Stomach (tissue), 9 donors: Measurements from ENCODE around the gene PADI6. TPM values are rescaled to one million over a fixed set of nuclear protein-coding genes. Genes with fewer than 3 reads are reported as not detected.

Experiments used
- DNase-seq, 2 donors: peaks; one replicate each; pipeline versions ENCODE4 v3.0.0 to v3.0.0-alpha.2; 2013 to 2019
- H3K27ac ChIP-seq, 5 donors: fragments of 200-600 bp in 4 of 5; sonication (generic) in 4 of 5; one replicate each; pipeline ENCODE4 v1.5.1; 2013 to 2019; ENCODE audit warnings: mild to moderate bottlenecking in 1 of 5, moderate library complexity in 1 of 5
- H3K27me3 ChIP-seq, 3 donors: fragments of 200-600 bp; sonication (generic); one replicate each; pipeline ENCODE4 v1.5.1; 2017 to 2019; ENCODE audit warnings: mixed run types in 1 of 3
- H3K36me3 ChIP-seq, 4 donors: fragments of 200-600 bp; sonication (generic); 1 replicate in 3 of 4; 2 replicates in 1 of 4; pipeline ENCODE4 v1.5.1; 2016 to 2019
- H3K4me1 ChIP-seq, 4 donors: fragments of 200-600 bp; sonication (generic); one replicate each; pipeline ENCODE4 v1.5.1; 2016 to 2019
- H3K4me3 ChIP-seq, 4 donors: fragments of 200-600 bp; sonication (generic) in 3 of 4; one replicate each; pipeline ENCODE4 v1.5.1; 2016 to 2019; ENCODE audit warnings: mild to moderate bottlenecking in 1 of 4
- H3K9me3 ChIP-seq, 4 donors: fragments of 200-600 bp; sonication (generic); one replicate each; pipeline ENCODE4 v1.5.1; 2016 to 2019
- EP300 ChIP-seq: sonication (generic); formaldehyde crosslinking; IDR thresholded peaks from one replicate; pipeline ENCODE4 v1.6.1; 2017; ENCODE audit warnings: antibody characterized with exemption
- POLR2A ChIP-seq, 4 donors: fragments of 450-650 bp; IDR thresholded peaks; one replicate each; pipeline ENCODE4 v1.6.1; 2016; ENCODE audit warnings: antibody characterized with exemption in 4 of 4, control low read depth in 2 of 4, mild to moderate bottlenecking in 1 of 4, moderate library complexity in 1 of 4
- POLR2AphosphoS5 ChIP-seq, 3 donors: sonication (generic); formaldehyde crosslinking; IDR thresholded peaks; one replicate each; pipeline ENCODE4 v1.6.1; 2016; ENCODE audit warnings: antibody characterized with exemption in 3 of 3
- WGBS, 5 donors: extraction: QIAGEN DNeasy Blood & Tissue Kit in 3 of 5; methylation state at CpG; one replicate each; pipeline versions ENCODE4 v1.1.5 to v1.1.7; 2013 to 2018; 5-methylcytosine and 5-hydroxymethylcytosine counted together
- intact Hi-C: fragments of 100-400 bp; cut with DNase I; formaldehyde crosslinking; loops from one replicate; pipeline ENCODE4 v1.15.1; 2023; ENCODE audit warnings: low total_unique reads
- polyA plus RNA-seq, 3 donors: library from polyadenylated mRNA; stranded (reverse); fragments of 200-250 nt; gene quantifications; one replicate each; pipeline ENCODE4 v1.2.3, GENCODE V29; 2013
- total RNA-seq, 5 donors: library from RNA; depleted of rRNA; stranded (reverse); fragments of >200 nt; gene quantifications; one replicate each; pipeline versions ENCODE4 v1.1.0 to v1.2.3, GENCODE V29; 2014 to 2016
- TF ChIP-seq, protein P1 (sequence below), 7 experiments: fragments of 450-650 bp in 4 of 7; fragments of 200-600 bp in 3 of 7; sonication (generic) in 3 of 7; IDR thresholded peaks; one replicate each; pipeline ENCODE4 v1.5.1; 2016 to 2019; ENCODE audit warnings: antibody characterized with exemption in 7 of 7, control low read depth in 2 of 7, mild to moderate bottlenecking in 1 of 7
- donor health status: healthy with polysubstance abuse.
- donor health status: Bipolar disorder and iron deficiency.
- donor health status: healthy.

The PADI6 gene
- total and polyA plus RNA-seq, 8 donors, result not detected

DNA sequence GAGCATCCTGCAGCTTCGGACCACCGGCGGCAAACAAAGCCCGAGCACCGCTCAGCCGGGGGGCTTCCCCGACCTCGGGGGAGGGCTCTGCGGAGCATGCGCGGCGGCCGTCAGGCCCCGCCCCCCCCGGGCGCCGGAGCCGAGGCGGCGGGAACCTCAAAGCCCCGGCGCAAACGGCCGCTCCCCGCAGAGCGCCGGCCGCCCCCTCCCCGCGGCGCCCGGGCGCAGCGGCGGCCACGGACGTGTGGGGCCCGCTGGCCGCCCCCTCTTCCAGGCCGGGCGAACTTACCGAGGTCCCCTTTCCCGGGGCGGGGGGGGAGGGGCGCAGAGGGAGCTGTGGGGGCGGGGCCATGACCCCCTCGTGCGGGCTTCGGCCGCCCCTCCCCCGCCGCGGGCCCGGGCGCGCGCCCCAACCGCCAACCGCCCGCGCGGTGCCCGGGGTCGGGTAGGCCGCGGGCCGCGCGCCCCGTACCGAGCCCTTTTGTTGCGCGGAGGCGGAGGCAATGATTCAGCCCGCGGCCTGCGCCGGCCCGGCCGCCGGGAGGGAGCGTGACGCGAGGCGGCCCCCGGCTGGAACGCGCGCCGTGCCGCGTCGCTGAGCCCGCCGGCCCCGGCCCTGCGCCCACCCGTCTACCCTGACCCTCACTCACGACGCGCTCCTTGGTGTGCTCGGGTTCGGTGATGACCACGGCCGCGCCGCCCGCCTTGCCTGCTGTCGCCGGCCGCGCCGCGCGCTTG, 65.8 kb downstream of the PADI6 start:
- Histone ChIP-seq H3K9me3 (no peaks in the 10 kb centered on the region), H3K36me3 (peaks cover 0 to 30% (median 21%) of the 10 kb centered on the region in 4 donors), H3K4me1 (peaks cover 12 to 65% (median 37%) of the 10 kb centered on the region in 4 donors), H3K4me3 (peak overlapping the region; percentile 74 to 86 (median 80)), H3K27me3 (no peaks in the 10 kb centered on the region), H3K27ac (peak overlapping the region; percentile 83 to 98 (median 90))
- no peak for TF ChIP-seq POLR2AphosphoS5 (IDR thresholded peaks at IDR 0.05)
- TF ChIP-seq EP300, result no peak
- no peak for TF ChIP-seq POLR2A (IDR thresholded peaks at IDR 0.05)
- TF ChIP-seq, protein P1, sequence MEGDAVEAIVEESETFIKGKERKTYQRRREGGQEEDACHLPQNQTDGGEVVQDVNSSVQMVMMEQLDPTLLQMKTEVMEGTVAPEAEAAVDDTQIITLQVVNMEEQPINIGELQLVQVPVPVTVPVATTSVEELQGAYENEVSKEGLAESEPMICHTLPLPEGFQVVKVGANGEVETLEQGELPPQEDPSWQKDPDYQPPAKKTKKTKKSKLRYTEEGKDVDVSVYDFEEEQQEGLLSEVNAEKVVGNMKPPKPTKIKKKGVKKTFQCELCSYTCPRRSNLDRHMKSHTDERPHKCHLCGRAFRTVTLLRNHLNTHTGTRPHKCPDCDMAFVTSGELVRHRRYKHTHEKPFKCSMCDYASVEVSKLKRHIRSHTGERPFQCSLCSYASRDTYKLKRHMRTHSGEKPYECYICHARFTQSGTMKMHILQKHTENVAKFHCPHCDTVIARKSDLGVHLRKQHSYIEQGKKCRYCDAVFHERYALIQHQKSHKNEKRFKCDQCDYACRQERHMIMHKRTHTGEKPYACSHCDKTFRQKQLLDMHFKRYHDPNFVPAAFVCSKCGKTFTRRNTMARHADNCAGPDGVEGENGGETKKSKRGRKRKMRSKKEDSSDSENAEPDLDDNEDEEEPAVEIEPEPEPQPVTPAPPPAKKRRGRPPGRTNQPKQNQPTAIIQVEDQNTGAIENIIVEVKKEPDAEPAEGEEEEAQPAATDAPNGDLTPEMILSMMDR (IDR thresholded peaks at IDR 0.05), result no peak
- WGBS, 5 donors, result 0 to 4% (median 1%) methylated on average over 18 to 115 of the region's 115 CpGs
- DNase-seq, result peak; percentile 44 to 82
- intact Hi-C loops, result no loop called here

DNA sequence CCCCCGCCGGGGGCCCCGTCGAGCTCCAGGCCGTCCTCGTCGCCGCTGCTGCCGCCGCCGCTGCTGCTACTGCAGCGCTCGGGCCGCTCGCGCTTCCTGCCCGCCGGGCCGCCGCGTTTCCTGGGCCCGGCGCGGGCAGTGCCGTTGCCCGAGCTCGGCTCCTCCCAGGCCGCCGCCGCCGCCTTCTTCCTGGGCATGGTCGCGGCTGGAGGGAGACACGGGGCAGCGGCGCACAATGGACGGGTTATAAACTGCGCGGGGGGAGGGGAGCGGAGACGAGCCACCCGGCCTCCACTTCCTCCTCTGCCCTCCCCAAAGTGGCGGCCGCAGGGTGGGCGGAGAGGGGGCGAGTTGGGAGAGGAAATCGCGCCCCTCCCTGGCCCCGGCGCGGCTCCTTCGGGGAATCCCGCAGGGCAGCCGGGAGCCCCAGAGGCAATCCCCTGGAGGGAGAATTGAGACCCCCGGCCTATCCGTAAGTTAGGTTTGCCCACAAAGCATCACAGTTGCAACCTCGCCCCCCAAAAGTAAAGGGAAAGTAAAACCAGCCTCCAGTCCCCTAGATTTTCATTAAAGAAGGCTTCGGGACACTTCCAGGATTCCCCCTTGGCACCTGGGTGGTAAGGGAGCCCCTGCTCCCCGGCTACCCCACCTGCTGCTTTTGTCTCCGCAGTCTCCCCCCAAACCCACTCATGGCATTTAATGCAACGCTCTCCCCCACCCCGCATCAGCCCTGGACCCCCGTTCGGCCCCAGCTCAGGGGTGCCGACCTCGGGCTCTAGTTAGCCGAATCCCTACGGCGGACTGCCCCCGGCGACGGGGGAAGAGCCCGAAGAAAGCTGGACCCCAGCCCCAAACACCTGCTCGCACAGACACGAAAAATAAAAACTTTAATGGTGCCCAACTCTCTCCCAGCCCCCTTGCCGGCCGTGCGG, 66.6 kb downstream of the PADI6 start:
- Histone ChIP-seq H3K27ac (peak overlapping the region; percentile 83 to 98 (median 90)), H3K27me3 (no peaks in the 10 kb centered on the region), H3K36me3 (peaks cover 0 to 21% (median 13%) of the 10 kb centered on the region in 4 donors), H3K4me1 (peaks cover 12 to 56% (median 37%) of the 10 kb centered on the region in 4 donors), H3K4me3 (peak overlapping the region; percentile 74 to 86 (median 80)), H3K9me3 (no peaks in the 10 kb centered on the region)
- WGBS, 5 donors, result 0 to 2% (median 0%) methylated on average over 26 to 78 of the region's 78 CpGs
- intact Hi-C loops, result no loop called here
- peak; percentile 69 to 86 for DNase-seq
- no peak for TF ChIP-seq EP300
- TF ChIP-seq POLR2AphosphoS5 (IDR thresholded peaks at IDR 0.05), result peak in 1 of 3 donors; percentile 37

DNA sequence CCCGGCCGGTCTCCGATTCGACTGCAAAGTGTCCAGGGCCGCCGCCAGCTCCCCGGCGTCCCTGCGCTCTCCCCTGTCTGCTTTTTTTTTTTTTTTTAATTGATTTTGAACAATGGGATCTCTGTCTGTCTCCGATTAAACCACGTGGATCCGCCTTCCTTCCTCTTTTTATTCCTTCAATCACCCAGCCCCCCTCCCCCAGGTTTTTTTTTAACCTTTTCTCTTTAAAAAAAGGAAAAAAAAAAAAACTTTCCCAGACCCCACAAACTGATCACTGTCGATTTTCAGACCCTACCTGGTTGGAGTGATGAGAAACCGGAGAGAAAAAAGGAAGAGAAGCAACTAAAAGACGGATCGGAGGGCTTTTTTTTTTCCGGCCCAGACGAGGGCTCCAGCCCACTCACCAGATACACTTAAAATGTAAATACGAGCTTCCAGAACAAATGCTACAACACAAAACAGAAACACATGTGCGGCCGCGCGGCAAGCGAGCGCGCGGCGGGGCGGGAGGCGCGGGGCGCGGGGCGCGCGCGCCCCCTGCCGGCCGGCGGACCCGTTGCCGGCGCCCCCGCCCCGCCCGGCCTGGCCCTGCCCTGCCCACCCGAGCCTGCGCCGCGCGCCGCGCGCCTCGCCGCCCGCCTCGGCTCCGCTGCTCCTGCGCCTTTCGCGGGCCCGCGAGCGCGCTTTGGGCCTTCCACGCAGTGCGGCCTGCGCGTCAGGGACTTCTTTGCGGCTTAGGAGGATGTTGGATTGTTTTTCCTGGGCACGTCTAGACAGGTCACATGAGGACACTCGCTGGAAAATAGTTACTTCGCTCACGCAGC, 67.5 kb downstream of the PADI6 start, which contains the start of gene RCC2:
RCC2 (minus strand) TSS at position 428 of the 824 bp plus-strand sequence. CDS start 1,163 bp downstream, outside the sequence.
- no peaks in the 10 kb centered on the region for H3K27me3 ChIP-seq
- H3K36me3 ChIP-seq, result peaks cover 0 to 13% (median 8%) of the 10 kb centered on the region in 4 donors
- TF ChIP-seq POLR2AphosphoS5 (IDR thresholded peaks at IDR 0.05) (peak in 1 of 3 donors; percentile 2), EP300 (no peak)
- H3K4me1 ChIP-seq, result peaks cover 12 to 48% (median 35%) of the 10 kb centered on the region in 4 donors
- H3K27ac ChIP-seq, result peak within 1 kb of the TSS; percentile 83 to 98 (median 90)
- peak; percentile 69 to 88 for DNase-seq
- no peaks in the 10 kb centered on the region for H3K9me3 ChIP-seq
- 0 to 1% (median 0%) methylated on average over 64 to 75 of the region's 75 CpGs for WGBS, 5 donors
- intact Hi-C loops, result no loop called here
- peak within 1 kb of the TSS; percentile 74 to 86 (median 80) for H3K4me3 ChIP-seq

DNA sequence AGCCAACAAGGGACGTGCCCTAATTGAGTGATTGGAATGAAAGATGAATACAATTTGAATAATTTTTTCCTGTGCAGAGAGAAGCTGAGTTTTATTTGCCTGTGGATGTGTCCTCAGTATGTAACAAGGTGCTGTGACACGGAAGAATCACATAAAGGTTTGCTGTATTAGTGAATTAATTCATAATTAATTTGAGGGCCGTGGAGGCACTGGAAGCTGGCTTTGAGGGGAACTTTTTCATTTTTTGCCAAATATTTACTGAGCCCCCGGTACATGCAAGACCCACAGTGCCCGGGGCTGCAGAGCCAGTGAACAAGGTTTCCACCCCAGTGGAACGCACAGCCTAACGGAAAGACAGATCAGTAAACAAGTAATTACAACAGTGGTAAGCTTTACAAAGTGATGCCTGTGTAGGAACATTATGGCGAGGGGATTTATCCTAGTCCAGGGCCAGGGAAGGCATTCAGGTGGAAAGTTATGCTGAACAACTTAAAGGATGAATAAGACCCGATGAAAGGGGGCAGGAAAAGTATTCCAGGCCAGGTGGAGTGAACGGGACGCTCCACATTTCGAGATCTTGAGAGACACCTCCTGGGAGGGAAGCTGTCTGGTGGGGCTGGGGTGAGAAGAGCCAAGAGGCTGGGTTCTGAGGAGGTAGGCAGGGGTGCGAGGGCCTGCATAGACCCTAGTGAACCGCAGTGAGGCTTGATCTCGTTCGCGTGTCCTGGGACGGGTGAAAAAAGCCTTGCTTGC, 68.3 kb downstream of the PADI6 start:
- intact Hi-C loops, result no loop called here
- H3K27ac ChIP-seq, result peak overlapping the region; percentile 66 to 98 (median 68)
- peaks cover 12 to 42% (median 33%) of the 10 kb centered on the region in 4 donors for H3K4me1 ChIP-seq
- 58 to 68% (median 62%) methylated on average over 18 of the region's 18 CpGs for WGBS, 5 donors
- H3K27me3 ChIP-seq, result no peaks in the 10 kb centered on the region
- no peak for DNase-seq
- no peaks in the 10 kb centered on the region for H3K9me3 ChIP-seq
- H3K36me3 ChIP-seq, result peaks cover 0 to 5% (median 1%) of the 10 kb centered on the region in 4 donors
- H3K4me3 ChIP-seq, result peak overlapping the region; percentile 74 to 86 (median 80)
- no peak for TF ChIP-seq POLR2A (IDR thresholded peaks at IDR 0.05)
- no peak for TF ChIP-seq EP300
- TF ChIP-seq POLR2AphosphoS5 (IDR thresholded peaks at IDR 0.05), result no peak
- TF ChIP-seq, protein P1 (IDR thresholded peaks at IDR 0.05), result no peak
